NCI-H526 treated with DMSO at 0.1 percent for 48 hours (cell line): ENCODE measurements around the gene RCAN2.
"Not testable (repeated sequence)": the region's sequence is repeated elsewhere in the genome, so short reads cannot be mapped to it uniquely, and the experiment has no call there.

ENCODE experiments used
- DNase-seq: peaks from one replicate; lab custom pipeline; 2025; lab: John Stamatoyannopoulos, UW

The RCAN2 gene

GRCh38 chr6:46387728-46388127 is 103.5 kb downstream of the RCAN2 start:
- not testable (repeated sequence) for DNase-seq

DNA sequence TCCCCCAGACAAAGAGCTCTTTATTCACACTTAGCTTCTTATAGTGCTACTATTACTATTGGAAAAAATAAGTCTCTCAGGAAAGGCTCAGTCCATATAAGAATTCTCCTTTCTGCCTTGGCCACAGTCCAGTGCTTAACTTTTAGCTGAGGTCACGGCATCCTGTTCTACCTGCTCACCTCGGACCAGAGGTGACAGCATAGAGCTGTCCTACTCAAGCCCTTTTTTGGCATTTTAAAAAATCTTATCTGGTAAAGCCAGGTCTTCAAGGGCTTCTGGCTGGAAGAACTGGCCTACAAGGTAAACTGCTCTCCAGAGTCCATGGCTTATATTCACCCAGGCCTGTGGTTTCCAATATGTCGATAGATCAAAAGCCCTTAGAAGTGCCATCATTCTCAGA is 109.7 kb downstream of the RCAN2 start:
- no peak for DNase-seq

DNA sequence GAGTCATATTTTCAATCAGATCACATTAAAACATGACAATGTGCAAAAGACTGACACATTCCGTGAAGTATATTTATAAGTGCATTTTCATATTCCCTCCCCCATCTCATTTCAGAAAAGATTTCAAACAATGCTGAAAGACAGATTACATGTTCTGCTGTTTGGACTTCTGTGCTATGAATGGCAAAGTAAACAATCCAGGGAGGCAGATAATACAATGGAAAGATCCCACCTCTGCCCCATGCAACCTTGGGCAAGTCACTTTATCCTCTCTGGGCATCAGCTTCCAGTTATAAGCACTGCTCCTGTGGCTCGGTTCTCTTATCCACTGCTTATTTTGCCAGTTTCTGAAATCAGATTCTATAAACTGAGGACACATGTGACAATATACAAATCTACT is 110.2 kb downstream of the RCAN2 start:
- no peak for DNase-seq

- no peak for DNase-seq
These were observed 111.0 kb downstream of the RCAN2 start for GRCh38 chr6:46380152-46380807.

- no peak for DNase-seq
These were observed 112.3 kb downstream of the RCAN2 start for GRCh38 chr6:46378882-46379416.

- DNase-seq, result no peak
These were observed 112.9 kb downstream of the RCAN2 start for GRCh38 chr6:46378161-46378881.

DNA sequence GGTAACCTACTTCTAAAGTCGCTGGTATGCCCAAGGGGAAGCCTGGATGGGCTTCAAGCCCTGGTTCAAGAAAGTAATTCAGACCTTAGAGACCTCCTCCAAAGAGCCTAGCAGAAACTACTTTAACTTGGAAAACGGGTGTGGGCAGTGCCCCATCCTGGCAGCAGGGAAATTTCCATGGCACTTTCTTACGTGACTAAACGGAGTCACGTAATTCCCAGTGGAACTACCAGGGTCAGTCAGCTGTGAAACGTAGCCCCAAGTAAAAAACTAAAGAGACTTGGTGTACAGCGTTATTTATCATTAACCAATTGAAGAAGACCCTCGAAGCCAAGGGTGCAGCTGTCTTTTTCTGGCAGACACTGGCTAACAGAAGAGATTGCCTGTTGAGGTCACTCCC is 114.0 kb downstream of the RCAN2 start:
- no peak for DNase-seq

- DNase-seq, result no peak
These were observed 114.6 kb downstream of the RCAN2 start for GRCh38 chr6:46376562-46377061.

GRCh38 chr6:46370622-46371021 is 120.6 kb downstream of the RCAN2 start:
- DNase-seq, result no peak

GRCh38 chr6:46368169-46368536 is 123.1 kb downstream of the RCAN2 start:
- no peak for DNase-seq

- no peak for DNase-seq
These were observed 123.7 kb downstream of the RCAN2 start for GRCh38 chr6:46367354-46368168.

- DNase-seq, result no peak
These were observed 124.9 kb downstream of the RCAN2 start for GRCh38 chr6:46366190-46366900.

DNA sequence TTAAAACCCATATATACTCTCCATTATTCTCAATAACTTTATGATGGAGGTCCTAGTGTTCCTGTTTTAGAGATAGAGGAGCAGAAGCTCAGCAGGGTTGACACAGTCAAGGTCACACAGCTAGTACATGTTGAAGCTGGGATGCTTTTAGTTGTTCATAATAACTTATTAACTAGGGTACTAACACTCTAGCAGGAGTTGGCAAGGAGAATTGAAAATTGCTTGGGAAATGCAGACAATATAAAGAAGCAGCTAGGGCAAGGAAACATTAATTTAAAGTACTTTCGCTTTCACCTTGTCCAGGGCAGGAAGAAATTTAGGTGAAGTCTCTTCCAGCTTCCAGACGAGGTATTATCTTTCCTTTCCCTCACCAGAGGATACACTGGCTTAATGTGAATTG is 133.7 kb downstream of the RCAN2 start:
- DNase-seq, result no peak

DNA sequence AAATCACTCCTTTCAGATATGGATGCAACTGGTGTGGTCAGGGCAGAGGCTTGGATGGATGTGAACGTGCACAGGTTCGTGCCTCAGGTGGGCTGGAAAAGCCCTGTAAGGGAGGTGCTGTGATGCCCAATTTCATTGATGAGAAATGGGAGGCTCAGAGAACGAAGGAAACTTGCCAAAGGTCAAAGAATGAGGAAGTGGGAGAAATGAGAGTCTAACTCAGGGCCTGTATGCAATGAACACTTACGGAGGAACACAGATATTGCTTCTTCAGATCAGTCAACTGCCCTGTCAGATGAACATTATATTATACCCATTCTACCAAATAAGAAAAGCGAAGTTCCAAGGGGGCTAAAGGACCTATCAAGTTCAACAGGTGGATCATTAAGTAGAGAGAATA is 134.7 kb downstream of the RCAN2 start:
- DNase-seq, result no peak

- DNase-seq, result no peak
These were observed 137.7 kb downstream of the RCAN2 start for GRCh38 chr6:46353528-46353927.

DNA sequence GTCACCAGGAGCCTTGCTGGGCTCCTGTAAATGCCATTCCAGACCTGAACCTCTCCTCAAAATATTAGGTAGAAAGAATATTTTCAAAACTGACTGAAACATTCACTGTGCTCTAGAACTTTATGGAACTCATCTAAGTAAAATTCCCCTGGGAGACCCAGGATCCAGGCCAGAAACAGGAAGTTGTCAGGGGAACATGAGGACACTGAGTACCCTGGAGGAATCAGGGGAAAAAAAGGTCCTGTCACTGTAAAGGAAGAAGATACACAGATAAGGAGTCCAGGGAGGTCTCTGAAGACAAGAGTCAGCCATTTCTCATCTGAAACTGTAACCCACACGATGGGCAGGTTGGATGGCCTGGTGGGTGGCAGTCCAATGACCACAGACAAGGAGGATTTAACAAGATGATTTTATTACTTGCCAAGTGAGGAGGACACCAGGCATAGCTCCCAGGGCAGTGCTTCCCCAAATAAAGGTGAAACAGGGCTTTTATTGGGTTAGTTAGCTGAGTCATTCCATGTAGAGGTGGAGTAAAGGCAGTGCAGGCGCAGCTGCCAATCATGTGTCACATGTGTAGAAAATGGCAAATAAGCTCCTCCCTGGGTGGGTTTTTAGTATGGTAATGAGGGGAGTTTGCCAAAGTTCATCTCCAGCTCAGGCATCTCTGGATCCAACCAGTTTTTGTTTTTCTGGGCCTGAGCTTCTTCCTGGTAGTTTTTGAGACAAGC is 138.5 kb downstream of the RCAN2 start:
- no peak for DNase-seq

DNA sequence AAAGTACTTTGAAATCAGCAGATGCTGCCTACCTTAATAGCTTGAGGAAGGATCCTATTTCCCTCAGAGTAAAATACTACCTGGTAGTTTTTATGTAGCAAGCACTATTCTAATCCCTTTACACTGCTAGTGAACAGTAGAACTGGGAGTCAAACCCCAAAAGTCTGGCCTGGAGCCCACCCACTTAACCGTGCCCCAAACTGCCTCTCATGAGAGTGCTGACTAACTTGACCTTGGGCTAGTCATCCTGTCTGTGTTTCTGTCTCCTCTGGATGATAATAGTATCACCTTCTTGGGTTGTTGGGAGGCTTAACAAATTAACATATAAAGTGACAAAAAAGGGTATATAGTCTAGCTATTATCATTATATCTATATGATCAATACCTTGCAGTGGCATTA is 140.5 kb downstream of the RCAN2 start:
- no peak for DNase-seq

DNA sequence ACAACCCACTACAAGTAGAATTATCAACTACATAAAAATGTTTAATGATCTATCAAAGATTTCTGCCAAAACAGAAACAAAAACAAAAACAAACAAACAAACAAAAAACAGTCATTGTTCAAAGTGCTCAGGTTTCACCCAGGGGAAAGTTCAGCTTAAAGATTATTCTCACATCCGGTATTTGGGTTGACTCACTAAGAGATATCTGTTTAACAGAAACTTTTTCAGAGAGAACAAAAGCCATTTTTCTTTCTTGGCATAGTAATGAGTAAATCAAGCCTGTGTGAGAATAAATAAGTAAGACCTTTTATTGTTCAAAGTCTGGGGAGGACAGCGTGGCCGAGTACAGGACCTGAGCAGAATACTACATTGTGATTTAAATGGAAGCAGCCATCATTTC is 143.6 kb downstream of the RCAN2 start:
- no peak for DNase-seq

DNA sequence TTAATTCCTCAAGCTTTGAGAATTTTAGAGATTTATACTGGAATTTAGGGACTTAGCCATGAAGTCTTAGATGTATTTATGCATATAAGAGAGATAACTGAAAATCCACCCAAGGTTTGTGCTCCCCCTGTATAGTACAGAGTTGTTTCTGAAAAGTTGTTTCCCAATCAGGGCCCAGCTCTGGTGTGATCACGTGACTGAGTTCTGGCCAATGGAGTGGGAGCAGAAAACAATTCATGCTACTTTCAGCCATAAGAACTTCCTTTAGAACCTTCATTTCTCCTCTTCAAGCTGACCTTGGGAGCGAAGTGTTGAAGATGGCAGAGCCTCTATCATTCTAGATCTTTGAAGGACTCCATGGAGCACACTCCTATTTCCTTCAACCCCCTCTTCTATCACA is 151.0 kb downstream of the RCAN2 start:
- DNase-seq, result no peak

DNA sequence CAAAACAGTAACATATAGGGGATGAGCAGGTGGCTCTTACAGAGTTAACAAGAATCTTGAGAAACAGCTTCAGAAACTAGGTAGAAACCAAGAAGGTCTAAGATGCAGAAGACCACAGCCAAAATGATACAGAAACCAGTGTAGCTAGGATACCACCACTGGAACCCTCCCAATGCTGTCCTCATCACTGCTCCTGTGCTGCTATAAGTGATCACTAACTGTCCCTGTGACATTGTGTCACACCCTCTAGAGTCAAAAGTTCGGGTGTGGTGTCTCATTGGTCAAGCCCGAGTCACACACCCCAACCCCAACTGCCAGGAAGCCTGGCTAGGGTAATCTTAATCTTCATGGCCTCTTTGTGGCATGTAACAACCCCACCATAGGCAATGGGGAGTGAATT is 153.1 kb downstream of the RCAN2 start:
- DNase-seq, result no peak

DNA sequence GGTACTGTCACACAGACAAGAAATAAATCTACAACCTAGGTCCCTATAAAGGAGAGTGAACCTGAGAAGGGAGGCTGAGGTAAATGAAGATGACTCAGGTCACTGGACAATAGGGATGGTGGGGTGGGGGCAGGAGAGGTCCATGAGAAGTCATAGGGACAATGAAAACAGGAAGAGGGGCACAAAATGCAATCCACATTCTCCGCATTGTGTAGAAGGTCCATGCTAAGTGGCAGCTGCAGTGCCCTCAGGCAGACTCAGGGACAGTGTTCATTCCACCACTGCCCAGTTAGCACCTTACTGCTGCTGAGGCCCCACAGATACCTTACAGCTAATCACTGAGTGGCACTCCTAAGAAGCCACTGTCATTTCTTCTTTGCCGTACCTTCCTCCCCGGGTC is 156.8 kb downstream of the RCAN2 start:
- DNase-seq, result no peak
